TTC549 (cell line): ENCODE measurements around the gene ITFG1.
"Not testable (repeated sequence)": the region's sequence is repeated elsewhere in the genome, so short reads cannot be mapped to it uniquely, and the experiment has no call there.

Source experiments
- FAIRE-seq: peaks from 2 replicates; lab custom pipeline; 2012; peaks lifted over from hg19 to GRCh38; lab: Jason Lieb, UNC

ITFG1 gene

GRCh38 chr16:47473004-47473403 lies 12.1 kb upstream of the ITFG1 start:
- FAIRE-seq: not testable (repeated sequence)

- no peak for FAIRE-seq
Measured at GRCh38 chr16:47470810-47471209, 9.9 kb upstream of the ITFG1 start.

GRCh38 chr16:47470211-47470610 lies 9.3 kb upstream of the ITFG1 start:
- no peak for FAIRE-seq

- FAIRE-seq: no peak
Measured at GRCh38 chr16:47469227-47469626, 8.4 kb upstream of the ITFG1 start.

- not testable (repeated sequence) for FAIRE-seq
Measured at GRCh38 chr16:47468070-47468689, 7.3 kb upstream of the ITFG1 start.

GRCh38 chr16:47467501-47467900 lies 6.6 kb upstream of the ITFG1 start:
- FAIRE-seq: no peak

- no peak for FAIRE-seq
Measured at GRCh38 chr16:47465919-47466630, 5.2 kb upstream of the ITFG1 start.

GRCh38 chr16:47463771-47464624 lies 3.1 kb upstream of the ITFG1 start:
- no peak for FAIRE-seq

- FAIRE-seq: no peak
Measured at GRCh38 chr16:47461598-47462266, 869 bp upstream of the ITFG1 start.

- no peak for FAIRE-seq
Measured at GRCh38 chr16:47460359-47460710, 528 bp downstream of the ITFG1 start.

- no peak for FAIRE-seq
Measured at GRCh38 chr16:47459603-47460002, 1.3 kb downstream of the ITFG1 start.

- FAIRE-seq: no peak
Measured at GRCh38 chr16:47458331-47458730, 2.5 kb downstream of the ITFG1 start.

- no peak for FAIRE-seq
Measured at GRCh38 chr16:47449788-47450187, 11.1 kb downstream of the ITFG1 start.

- no peak for FAIRE-seq
Measured at GRCh38 chr16:47448830-47449575, 11.9 kb downstream of the ITFG1 start.

GRCh38 chr16:47446431-47446830 lies 14.4 kb downstream of the ITFG1 start:
- no peak for FAIRE-seq

GRCh38 chr16:47442884-47443283 lies 18.0 kb downstream of the ITFG1 start:
- not testable (repeated sequence) for FAIRE-seq

- FAIRE-seq: not testable (repeated sequence)
Measured at GRCh38 chr16:47440066-47440465, 20.8 kb downstream of the ITFG1 start.

GRCh38 chr16:47434274-47434673 lies 26.6 kb downstream of the ITFG1 start:
- not testable (repeated sequence) for FAIRE-seq

- FAIRE-seq: no peak
Measured at GRCh38 chr16:47431960-47432359, 28.9 kb downstream of the ITFG1 start.

- FAIRE-seq: no peak
Measured at GRCh38 chr16:47426806-47427205, 34.1 kb downstream of the ITFG1 start.

- no peak for FAIRE-seq
Measured at GRCh38 chr16:47424846-47425245, 36.0 kb downstream of the ITFG1 start.

- no peak for FAIRE-seq
Measured at GRCh38 chr16:47416869-47417268, 44.0 kb downstream of the ITFG1 start.
